ENCODE measurements around the gene KCNQ1.

DNA sequence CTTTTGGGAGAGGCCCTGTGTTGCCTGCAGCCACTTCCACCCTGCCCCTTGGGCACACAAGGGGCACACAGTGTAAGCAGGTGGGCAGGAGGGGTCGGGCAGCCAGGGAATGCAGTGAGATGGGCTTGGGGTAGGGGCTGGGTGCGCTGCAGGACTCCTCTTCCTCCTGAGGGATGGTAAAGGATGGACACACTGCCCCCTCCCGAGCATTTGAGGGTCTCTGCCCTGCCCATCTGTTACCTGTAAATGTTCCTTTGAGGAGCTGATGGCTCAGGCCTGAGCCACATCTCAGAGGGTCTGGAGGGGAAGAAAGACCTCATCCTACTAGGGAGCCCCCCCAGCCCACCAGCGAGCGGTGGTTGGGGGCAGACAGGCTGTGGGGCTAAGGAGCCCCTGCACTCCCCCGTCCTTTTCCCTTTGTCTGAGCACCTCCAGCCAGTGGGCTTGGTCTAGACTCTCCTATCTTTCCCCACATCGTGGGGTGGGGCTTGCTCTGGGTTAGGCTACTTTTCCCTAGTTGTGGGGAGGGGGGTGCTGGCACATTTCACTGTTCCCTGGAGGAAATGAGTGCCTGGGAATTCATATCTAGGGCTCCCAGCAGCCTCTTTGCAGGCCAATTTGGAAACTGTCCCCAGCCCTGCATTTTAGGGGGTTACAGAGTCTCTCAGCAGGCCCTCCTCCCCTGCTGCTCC, 46.0 kb upstream of the KCNQ1 start:
- TF ChIP-seq, protein P1, sequence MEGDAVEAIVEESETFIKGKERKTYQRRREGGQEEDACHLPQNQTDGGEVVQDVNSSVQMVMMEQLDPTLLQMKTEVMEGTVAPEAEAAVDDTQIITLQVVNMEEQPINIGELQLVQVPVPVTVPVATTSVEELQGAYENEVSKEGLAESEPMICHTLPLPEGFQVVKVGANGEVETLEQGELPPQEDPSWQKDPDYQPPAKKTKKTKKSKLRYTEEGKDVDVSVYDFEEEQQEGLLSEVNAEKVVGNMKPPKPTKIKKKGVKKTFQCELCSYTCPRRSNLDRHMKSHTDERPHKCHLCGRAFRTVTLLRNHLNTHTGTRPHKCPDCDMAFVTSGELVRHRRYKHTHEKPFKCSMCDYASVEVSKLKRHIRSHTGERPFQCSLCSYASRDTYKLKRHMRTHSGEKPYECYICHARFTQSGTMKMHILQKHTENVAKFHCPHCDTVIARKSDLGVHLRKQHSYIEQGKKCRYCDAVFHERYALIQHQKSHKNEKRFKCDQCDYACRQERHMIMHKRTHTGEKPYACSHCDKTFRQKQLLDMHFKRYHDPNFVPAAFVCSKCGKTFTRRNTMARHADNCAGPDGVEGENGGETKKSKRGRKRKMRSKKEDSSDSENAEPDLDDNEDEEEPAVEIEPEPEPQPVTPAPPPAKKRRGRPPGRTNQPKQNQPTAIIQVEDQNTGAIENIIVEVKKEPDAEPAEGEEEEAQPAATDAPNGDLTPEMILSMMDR (IDR thresholded peaks at IDR 0.05) = no peak
- no peak for TF ChIP-seq POLR2A (IDR thresholded peaks at IDR 0.05)
